GM21528 (cell line): ENCODE data around the gene SYK.

Experiments used
- ATAC-seq: cut with Tn5 transposase; IDR thresholded peaks from one replicate; pipeline ENCODE4 v1.9.1; 2021; ENCODE audit warnings: mild to moderate bottlenecking, moderate library complexity; ENCODE audit not compliant: unreplicated experiment, low FRiP score

Gene SYK

DNA sequence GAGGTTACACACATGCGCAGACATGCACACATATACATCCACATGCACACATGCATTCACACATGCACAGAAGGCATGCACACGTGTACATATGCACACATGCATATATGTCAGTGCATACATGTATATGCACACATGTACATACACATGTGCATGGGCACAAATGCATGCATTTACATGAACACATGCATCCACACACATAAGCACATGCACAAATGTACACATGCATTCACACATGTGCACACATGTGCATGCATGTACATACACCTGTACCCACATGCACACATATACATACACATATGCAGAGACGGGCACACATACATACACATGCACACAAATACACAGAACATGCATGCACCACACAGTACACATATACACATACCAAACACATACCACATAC is 97.7 kb downstream of the SYK start:
- no peak for ATAC-seq

DNA sequence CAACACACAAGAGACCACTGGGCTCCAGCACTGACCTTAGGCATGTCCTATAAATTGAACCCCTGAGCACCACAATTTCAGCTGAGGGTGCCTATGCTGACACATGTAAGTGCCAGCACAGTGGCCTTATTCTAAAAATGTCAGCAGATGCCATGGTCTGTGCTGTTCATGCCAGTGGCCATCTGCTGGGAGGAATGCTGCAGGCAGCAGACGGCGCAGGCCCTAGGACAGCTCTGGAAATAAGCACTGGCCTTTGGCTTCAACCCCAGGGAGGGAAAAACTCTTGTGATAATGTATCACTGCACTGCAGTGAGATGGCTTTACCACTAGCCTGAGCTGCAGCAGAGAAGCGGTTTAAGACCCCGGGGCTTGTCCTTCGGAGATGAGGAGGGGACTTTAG is 98.5 kb downstream of the SYK start:
- no peak for ATAC-seq

DNA sequence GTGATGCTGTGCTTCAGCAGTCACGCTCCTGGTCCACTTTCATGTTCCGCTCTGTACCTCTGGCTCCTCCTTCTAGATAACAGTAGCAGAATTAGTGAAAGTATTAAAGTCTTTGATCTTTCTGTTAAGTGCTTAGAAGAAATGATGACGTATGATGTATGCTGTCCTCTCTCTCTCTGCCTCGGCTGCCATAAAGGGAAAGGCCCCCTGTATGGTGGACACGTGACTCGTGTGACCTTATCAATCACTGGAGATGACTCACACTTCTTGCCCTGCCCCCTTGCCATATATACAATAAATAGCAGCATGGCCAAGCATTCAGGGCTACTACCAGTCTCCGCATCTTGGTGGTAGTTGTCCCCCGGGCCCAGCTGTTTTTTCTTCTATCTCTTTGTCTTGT is 100.3 kb downstream of the SYK start:
- no peak for ATAC-seq

DNA sequence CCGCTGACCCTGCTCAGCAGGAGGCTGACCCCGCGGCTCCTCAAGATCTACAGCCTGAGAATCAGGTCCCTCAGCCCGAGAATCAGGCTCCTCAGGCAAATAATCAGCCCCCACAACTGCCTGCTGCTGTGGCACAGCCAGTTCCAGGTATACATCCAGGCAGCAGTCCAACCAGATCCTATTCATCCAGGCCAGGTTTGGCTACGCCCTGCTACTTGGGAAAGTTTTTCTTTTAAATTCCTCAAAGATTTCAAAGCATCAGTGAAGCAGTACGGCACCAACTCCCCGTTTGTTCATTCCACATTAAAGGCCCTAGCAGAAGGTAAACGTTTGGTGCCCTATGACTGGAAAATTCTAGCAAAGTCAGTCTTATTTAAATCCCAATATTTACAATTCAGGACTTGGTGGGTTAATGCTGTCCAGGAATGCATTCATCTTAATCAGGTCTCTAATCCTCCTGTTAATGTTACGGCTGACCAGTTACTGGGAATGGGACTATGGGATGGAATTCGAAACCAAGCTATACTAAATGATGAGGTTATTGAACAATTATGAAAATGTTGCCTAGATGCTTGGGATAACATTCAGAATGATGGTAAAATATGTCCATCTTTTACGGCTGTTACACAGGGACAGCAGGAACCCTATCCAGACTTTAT is 102.3 kb downstream of the SYK start:
- no peak for ATAC-seq

DNA sequence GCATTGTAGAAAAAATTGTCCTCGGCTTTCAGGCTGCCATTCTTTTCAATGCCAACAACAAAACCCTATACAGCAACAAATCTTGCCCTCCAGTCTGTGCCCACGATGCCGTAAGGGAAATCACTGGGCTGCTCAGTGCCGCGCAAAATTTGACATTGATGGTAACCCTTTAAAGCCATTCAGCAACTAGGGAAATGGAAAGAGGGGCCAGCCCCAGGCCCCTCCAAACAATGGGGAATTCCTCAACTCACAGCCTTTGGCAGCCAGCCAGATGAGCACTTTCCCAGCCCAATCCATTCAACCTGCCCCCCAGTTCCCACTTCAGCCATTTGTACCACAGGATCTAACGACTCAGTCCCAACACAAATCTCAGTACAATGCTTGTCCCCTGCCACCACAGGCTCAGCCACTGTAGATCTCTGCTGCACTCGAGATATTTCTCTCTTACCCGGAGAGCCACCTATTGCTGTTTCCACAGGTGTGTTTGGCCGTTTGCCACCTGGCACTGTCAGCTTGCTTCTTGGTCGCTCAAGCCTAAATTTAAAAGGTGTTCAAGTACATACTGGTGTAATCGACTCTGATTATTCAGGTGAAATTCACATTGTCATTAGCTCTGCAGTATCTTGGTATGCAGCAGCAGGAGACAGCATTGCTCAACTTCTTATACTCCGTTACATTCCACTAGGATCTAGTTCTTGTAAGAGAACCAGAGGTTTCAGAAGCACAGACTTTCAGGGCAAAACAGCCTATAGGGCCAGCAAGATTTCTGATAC is 103.3 kb downstream of the SYK start:
- no peak for ATAC-seq

DNA sequence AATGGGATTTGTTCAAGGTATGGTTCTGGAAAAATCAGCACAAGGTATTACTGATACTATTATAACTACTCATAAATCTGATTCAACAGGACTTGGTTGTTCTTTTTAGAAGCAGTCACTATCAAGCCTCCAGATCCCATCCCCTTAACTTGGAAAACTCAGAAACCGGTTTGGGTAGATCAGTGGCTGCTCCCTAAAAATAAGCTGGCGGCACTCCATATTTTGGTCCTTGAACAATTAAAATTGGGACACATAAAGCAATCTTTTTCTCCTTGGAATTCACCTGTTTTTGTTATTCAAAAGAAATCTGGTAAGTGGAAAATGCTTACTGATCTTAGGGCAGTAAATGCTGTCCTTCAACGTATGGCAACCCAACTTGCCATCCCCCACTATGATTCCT is 104.2 kb downstream of the SYK start:
- no peak for ATAC-seq

DNA sequence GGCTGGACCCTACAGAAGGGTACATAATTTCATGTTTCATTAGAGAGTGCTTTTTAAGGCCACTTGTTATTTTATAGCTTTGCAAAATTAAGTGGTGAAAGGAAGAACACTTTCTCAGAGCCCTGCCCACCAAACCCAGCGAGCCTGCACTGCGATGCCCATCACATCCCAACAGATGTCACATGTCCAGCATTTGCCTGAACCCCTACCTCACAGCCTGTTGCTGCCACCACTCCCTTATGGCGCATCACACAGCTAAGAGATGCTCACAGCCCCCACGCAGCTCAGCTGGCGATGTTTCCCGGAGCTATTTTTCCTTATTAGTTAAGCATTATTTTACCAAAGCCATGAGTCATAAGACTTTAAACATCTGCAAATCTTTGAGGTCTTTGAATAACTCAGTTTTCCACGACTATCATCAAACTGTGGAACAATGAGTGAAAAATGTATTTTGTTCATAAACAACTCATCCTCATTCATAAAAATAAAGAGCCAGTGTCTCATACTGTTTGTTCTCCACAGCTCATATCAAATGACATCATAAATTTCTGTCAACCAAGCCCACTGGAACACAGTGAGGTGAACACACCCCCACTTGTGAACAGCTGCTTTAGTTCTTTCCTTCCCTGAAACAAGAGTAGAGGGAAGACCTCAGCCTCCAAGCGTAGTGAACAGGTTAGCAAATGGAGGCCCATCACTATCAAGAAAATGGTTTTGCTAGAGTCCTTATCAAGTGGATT is 104.9 kb downstream of the SYK start:
- no peak for ATAC-seq

DNA sequence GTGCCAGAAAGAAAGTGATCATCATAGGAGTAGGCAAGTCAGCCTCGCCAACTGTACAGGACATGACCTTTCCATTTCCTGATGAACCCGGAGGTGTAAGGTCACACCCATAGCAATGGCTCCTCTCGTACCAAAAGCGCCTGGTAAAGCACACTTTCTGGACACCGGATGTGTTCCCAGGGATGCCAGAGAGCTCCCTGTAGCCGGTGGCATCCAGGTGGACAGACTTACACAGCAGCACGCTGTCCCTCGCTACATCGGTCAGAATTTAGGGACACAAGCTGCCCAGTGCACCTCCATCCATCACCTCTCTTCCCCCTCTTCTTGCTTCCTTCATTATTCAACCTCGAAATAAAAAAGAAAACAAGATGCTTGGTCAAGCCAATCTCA is 105.4 kb downstream of the SYK start:
- no peak for ATAC-seq

DNA sequence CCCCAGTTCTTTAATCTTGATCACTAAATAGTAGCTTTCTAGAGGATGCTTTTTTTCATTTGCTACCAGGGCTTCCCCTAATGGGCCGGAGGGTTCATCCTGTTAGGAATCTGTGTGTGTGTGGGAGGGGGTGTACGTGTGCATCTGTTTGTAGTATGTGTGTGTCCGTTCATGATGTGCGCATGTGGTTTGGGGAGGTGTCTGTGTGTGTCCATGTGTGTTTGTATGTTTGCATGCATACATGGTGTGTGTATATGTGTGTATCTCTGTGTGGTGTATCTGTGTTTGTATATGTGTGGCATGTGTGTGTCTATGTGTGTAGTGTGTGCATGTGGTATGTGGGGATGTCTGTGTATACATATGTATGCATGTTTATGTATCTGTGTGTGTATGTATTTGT is 106.2 kb downstream of the SYK start:
- ATAC-seq, result no peak

DNA sequence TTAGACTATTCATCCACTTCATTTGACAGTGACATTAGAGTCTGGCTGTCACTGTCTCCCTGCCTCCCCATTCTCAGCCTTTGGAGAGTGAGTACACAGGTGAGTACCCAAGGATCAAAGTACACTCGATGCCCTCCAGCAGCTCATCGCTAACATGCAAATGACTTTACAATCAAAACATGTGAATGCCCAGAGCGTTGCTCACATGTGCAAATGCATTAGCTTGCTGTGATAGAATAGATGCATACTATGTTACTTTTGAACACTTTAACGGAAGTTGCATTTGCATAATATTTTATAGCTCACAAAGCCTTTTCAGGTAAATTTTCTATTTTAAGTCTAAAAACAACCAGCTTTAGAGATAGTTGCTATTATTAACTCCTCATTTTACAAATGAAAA is 107.6 kb downstream of the SYK start:
- ATAC-seq, result no peak

DNA sequence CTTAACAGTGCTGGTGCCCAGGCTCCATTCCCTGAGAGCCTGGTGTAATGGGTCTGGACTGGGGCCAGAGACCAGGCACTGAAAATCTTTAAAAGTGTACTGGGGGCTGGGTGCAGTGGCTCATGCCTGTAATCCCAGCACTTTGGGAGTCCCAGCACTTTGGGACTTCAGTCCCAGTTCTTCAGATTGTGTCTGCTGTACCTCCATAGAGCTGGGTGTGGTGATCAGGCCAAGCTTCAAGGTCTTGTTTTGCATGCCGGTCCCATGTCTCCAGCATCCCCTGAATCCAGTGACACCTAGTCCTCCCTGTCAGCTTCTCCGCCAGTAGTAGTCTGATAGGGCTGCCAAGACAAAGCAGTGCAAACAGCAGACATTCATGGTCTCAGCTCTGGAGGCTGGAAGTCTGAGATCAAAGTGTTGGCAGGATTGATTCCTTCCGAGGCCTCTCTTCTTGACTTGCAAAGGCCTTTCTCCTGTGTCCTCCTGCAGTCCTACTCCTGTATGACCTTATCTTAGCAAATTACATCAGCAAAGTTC is 108.2 kb downstream of the SYK start:
- ATAC-seq, result no peak

DNA sequence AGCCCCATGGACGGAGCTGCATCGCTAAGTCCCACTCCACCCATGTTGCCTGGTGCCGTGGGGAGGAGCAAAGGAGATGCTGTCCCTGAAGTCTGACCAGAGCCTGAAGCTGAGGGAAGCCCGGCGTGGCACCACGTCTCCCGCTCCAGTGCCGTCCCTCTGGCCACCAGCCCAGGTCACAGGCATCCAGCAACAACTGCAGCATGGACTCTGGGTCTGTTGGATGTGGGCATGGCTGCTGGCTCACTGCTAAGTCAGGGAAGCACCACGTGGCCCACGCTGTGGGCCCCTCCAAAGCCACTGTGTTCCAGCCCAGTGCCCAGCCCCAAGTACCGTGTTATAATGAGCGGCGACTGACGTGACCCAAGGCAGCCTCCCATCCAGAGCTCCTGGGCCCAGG is 112.6 kb downstream of the SYK start:
- no peak for ATAC-seq

DNA sequence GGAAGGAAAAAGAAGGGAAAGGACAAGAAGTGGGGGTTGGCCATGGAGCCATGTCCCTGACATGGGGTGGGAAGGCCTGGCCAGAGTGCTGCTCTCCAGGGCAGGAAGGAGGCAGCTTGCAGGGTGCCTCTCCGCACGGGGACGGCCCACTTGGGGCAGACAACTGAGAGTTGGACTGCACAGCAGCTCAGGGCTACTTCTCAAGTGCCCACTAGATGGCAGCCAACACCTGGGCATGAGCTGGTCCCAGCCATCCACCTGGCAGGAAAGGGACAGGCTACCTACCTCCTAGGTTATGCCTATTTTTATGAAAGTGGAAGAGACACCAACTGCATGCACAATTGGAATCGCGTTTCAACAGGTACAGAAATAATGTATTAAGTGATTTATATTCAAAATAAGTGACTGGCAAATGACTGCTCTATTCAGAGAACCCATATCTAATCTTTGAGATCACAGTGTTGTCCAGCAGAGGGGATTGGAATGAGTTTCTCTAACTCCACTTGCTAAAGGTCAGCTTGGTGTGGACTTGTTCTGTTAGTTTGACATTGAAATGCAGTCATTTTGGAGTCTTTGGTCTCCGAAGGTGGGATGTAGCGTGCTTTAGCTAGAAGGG is 113.4 kb downstream of the SYK start:
- ATAC-seq, result no peak

DNA sequence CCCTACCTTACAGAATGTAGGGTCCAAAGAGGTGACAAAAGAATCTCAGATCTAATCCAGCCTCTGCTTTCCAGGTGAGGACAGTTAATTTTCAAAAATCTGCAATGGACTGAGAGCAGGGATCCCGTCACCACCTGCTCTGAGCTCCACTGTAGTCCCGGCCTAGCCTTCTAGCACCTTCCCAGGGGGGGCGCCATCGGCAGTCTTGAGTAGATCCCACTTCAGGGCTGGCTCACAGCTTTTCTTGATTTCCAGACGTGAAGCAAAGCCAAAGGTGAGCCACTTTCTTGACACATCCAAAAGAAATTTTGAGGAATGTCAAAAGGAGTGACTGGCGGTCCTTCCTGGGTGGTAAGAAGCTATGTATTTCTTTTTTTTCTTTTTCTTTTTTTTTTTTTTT is 114.1 kb downstream of the SYK start:
- ATAC-seq, result no peak

DNA sequence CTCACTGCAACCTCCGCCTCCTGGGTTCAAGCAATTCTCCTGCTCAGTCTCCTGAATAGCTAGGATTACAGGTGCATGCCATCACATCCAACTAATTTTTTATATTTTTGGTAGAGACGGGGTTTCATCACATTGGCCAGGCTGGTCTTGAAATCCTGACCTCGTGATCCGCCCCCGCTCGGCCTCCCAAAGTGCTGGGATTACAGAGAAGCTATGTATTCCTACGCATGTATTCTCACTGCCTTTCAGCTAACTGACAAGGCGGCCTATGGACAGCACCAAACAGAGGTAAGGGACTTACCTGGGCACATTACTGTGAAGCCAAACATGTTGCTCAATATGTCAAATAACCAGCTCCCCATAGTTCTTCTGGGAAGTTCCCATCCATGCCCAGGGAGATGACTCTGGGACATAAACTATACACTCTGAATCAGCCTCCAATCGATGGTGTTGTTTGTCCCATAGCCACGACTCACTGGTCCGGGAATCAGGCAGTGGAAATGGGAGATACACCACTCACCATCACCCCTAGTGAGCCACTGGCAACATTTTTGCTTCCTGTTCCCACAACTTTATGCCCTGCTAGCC is 114.6 kb downstream of the SYK start:
- ATAC-seq, result no peak

DNA sequence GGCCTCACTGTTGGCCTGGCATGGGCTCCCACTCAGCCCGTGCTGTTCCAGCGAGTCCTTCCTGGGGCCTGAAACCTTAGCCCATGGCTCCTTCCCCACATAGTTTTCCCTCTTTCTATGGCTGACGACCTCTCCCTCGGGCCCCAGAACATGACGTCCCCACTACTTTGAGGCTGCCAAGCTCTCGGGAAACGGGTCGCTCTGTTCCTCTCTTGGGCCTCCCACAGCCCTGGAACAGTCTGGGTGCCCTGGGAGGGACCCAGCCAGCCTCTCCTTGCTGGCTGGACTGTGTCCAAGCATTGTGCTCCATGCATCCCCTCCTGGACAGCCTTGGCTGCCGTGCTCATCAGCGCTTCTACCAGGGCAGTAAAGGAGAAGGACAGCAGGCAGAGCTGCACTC is 118.3 kb downstream of the SYK start:
- ATAC-seq, result no peak

DNA sequence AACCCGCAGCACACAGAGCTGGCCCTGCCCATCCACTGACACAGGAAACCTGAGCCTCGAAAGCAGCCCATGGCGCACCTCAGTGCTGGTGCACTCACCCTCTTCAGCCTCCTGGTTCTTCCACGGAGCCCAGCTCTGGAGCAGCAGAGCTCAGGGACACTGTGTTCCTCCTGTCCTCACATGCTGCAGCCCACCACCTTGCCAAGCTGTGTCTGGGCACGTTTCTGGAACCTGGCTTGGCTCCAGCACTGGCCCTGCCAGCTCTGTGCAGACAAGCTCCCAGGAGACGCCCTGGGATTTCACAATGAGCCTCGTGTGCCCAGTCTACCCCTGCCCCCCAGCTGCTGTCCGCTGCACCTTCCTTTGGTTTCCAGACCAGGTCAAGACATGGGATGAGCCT is 119.5 kb downstream of the SYK start:
- no peak for ATAC-seq

DNA sequence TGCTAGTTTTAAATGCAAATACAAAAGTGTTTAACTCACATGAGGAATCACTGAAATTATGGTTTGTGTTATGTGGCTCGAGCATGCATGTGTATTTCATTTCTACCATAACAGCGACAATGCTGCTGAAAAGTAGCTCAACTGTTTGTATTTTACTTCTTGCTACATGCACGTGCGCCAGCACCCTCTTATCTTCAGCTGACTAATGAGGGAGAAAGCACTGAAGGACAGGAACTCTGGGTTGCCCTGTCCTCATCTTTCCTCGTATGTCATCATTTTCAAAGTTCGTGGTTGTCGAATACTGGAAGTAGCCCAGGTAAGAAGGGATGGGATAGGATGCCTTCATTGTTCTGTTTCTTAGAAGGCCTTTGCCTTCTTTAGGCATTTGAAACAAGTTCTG is 120.3 kb downstream of the SYK start:
- no peak for ATAC-seq

DNA sequence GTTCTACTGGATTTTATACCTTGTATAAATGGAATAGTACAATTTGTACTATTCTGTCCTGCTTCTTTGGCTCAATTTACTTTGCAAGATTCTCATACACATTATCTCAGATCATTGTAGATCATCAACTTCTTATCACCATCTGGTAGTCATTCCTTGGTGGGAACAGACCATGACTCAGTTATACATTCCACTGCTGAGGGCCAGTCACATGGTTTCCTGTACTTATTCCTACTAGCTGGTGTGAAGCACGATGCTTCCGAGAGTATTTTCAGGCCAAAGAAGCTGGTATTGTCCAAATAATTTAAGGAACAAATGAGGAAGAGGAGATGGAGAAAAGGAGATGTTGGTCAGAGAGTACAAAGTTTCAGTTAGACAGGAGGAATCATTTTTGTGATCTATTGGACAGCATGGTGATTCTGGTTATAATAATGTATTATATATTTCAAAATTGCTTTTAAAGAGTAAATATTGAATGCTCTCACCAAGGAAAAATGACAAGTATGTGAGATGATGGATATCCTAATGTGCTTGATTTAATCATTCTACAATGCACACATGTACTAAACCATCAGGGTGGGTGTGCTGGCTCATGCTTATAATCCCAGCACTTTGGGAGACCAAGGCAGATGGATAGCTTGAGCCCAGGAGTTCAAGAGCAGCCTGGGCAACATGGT is 124.1 kb downstream of the SYK start:
- ATAC-seq, result no peak

DNA sequence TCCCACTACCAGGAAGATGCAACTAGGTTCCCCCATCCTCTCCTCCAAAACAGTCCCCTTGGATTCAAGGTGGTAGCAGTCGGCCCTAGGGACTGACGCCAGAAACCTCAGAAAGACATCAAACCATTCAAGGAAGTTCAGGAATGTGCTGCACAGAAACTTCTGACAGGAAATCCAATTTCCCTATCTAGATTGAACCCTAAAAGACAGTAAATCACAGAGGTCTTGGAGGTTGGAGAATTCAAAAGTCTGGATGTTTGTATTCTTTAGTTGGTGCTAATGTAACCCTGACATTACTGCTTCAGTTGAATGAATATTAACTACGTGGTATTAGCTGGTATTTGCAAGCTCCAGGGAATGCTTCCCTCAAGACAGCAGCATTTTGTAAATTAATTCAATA is 125.3 kb downstream of the SYK start:
- no peak for ATAC-seq
